ENCODE data around the gene C14orf119.

Gene C14orf119

DNA sequence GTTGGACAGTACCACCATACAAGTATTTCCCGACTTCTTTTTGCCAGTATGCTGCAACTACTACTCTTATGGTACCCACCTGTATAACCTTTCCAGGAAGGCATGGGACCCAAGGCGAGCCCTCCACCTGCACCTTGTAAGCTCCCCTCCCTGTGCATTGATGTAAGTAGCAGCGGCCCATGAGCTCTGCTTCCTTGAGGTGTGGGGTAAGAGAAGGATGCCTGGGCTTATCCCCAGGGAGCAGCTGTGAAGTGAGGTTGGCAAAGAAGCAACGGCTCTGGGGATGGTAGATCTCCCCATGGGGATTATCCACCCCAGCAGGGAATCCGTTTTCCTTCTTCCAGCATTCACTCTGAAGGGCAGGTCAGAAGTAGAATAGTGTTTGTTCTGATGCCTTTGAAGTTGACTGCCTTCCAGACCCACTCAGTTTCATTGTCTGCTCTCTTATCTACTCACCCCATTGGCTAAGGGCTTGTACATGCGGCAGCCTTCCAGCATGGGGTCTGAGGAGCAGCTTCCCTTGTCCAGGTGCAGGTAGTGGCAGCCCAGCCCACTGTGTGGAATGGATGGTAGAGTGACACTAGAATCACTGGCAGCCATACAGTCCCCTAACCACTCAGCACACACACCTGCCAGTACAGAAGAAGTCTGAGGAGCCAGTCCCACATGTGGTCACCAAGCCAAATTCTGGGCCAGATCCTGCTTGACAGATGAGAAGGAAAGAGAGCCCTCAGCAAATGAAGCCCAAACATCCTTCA lies 6.1 kb downstream of the C14orf119 start:
- H3K27me3 ChIP-seq (ENCODE audit: insufficient read depth, poor library complexity, severe bottlenecking) = no peaks in the 10 kb centered on the region
- H3K27ac ChIP-seq (replicated peaks) = no peak overlapping the region
- H3K4me3 ChIP-seq (replicated peaks; ENCODE audit: insufficient read depth, low read length) = no peak overlapping the region
- TF ChIP-seq, protein P1, sequence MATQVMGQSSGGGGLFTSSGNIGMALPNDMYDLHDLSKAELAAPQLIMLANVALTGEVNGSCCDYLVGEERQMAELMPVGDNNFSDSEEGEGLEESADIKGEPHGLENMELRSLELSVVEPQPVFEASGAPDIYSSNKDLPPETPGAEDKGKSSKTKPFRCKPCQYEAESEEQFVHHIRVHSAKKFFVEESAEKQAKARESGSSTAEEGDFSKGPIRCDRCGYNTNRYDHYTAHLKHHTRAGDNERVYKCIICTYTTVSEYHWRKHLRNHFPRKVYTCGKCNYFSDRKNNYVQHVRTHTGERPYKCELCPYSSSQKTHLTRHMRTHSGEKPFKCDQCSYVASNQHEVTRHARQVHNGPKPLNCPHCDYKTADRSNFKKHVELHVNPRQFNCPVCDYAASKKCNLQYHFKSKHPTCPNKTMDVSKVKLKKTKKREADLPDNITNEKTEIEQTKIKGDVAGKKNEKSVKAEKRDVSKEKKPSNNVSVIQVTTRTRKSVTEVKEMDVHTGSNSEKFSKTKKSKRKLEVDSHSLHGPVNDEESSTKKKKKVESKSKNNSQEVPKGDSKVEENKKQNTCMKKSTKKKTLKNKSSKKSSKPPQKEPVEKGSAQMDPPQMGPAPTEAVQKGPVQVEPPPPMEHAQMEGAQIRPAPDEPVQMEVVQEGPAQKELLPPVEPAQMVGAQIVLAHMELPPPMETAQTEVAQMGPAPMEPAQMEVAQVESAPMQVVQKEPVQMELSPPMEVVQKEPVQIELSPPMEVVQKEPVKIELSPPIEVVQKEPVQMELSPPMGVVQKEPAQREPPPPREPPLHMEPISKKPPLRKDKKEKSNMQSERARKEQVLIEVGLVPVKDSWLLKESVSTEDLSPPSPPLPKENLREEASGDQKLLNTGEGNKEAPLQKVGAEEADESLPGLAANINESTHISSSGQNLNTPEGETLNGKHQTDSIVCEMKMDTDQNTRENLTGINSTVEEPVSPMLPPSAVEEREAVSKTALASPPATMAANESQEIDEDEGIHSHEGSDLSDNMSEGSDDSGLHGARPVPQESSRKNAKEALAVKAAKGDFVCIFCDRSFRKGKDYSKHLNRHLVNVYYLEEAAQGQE (IDR thresholded peaks at IDR 0.05; ENCODE audit: insufficient replicate concordance, low read depth) = no peak
- TF ChIP-seq POLR2AphosphoS5 (IDR thresholded peaks at IDR 0.05; ENCODE audit: low read depth) (no peak), GABPA (IDR thresholded peaks at IDR 0.05; ENCODE audit: low read depth) (no peak), SPI1 (IDR thresholded peaks at IDR 0.05; ENCODE audit: borderline replicate concordance, low read depth) (no peak)
- TF ChIP-seq, protein P2, sequence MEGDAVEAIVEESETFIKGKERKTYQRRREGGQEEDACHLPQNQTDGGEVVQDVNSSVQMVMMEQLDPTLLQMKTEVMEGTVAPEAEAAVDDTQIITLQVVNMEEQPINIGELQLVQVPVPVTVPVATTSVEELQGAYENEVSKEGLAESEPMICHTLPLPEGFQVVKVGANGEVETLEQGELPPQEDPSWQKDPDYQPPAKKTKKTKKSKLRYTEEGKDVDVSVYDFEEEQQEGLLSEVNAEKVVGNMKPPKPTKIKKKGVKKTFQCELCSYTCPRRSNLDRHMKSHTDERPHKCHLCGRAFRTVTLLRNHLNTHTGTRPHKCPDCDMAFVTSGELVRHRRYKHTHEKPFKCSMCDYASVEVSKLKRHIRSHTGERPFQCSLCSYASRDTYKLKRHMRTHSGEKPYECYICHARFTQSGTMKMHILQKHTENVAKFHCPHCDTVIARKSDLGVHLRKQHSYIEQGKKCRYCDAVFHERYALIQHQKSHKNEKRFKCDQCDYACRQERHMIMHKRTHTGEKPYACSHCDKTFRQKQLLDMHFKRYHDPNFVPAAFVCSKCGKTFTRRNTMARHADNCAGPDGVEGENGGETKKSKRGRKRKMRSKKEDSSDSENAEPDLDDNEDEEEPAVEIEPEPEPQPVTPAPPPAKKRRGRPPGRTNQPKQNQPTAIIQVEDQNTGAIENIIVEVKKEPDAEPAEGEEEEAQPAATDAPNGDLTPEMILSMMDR (IDR thresholded peaks at IDR 0.05; ENCODE audit: insufficient read depth, low read length) = no peak
- DNase-seq (ENCODE audit: low read depth in 1 of 2, low spot score in 1 of 2) = no peak

GRCh38 chr14:23101986-23102625 lies 6.8 kb downstream of the C14orf119 start:
- no peaks in the 10 kb centered on the region for H3K27me3 ChIP-seq (ENCODE audit: insufficient read depth, poor library complexity, severe bottlenecking)
- no peak overlapping the region for H3K27ac ChIP-seq (replicated peaks)
- no peak for DNase-seq (ENCODE audit: low read depth in 1 of 2, low spot score in 1 of 2)
- TF ChIP-seq POLR2AphosphoS5 (IDR thresholded peaks at IDR 0.05; ENCODE audit: low read depth) = no peak
- no peak for TF ChIP-seq SPI1 (IDR thresholded peaks at IDR 0.05; ENCODE audit: borderline replicate concordance, low read depth)
- TF ChIP-seq, protein P1 (IDR thresholded peaks at IDR 0.05; ENCODE audit: insufficient replicate concordance, low read depth) = no peak
- TF ChIP-seq, protein P2 (IDR thresholded peaks at IDR 0.05; ENCODE audit: insufficient read depth, low read length) = no peak
- no peak for TF ChIP-seq GABPA (IDR thresholded peaks at IDR 0.05; ENCODE audit: low read depth)
- no peak overlapping the region for H3K4me3 ChIP-seq (replicated peaks; ENCODE audit: insufficient read depth, low read length)

DNA sequence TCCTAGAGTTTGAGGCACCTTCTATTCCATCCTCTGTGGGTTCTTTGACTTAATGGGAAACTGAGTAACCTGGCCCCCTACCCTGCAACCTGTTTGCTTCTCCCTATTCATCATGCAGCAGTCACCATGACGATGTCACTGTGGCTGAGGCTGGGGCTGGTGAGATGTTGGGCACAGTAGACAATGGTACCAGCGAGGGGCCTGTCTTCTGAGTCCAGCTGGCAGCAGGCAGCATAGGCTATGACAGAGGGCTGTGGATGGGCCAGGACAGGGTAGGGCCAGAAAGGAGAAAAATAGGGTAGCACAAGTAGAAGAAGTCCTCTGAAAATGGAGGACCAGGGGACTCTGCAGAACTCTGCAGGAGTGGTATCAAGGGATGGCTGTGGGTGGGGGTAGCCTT lies 7.5 kb downstream of the C14orf119 start:
- DNase-seq (ENCODE audit: low read depth in 1 of 2, low spot score in 1 of 2) = no peak
- TF ChIP-seq, protein P1 (IDR thresholded peaks at IDR 0.05; ENCODE audit: insufficient replicate concordance, low read depth) = no peak
- TF ChIP-seq, protein P2 (IDR thresholded peaks at IDR 0.05; ENCODE audit: insufficient read depth, low read length) = no peak
- TF ChIP-seq GABPA (IDR thresholded peaks at IDR 0.05; ENCODE audit: low read depth) = no peak
- TF ChIP-seq POLR2AphosphoS5 (IDR thresholded peaks at IDR 0.05; ENCODE audit: low read depth) = no peak
- no peak for TF ChIP-seq SPI1 (IDR thresholded peaks at IDR 0.05; ENCODE audit: borderline replicate concordance, low read depth)
- Histone ChIP-seq H3K27ac (replicated peaks) (no peak overlapping the region), H3K27me3 (ENCODE audit: insufficient read depth, poor library complexity, severe bottlenecking) (no peaks in the 10 kb centered on the region), H3K4me3 (replicated peaks; ENCODE audit: insufficient read depth, low read length) (no peak overlapping the region)
